Activated T-helper 2 cell treated with anti-CD3 and anti-CD28 coated beads, Interferon-gamma antibody, Interleukin-2, Interleukin-4, amounts not matched to agents 10 μg/mL and 5 μg/mL and 100 μg/mL, durations not matched to agents 14 hours and 24 hours and 36 hours (primary cell): ENCODE measurements around the gene ITGAE. TPM values are rescaled to one million over a fixed set of nuclear protein-coding genes. Genes with fewer than 3 reads are reported as not detected.
"Not testable (repeated sequence)": the region's sequence is repeated elsewhere in the genome, so short reads cannot be mapped to it uniquely, and the experiment has no call there.

Source experiments
- DNase-seq: peaks from one replicate; pipeline ENCODE4 v3.0.0; 2021; ENCODE audit warnings: low spot score
- H3K27ac Mint-ChIP-seq: one replicate; pipeline ENCODE4 v1.8.0; 2021; ENCODE audit warnings: mixed read lengths
- H3K27me3 Mint-ChIP-seq: one replicate; pipeline ENCODE4 v1.8.0; 2021; ENCODE audit warnings: low read depth, mixed read lengths
- H3K36me3 Mint-ChIP-seq: one replicate; pipeline ENCODE4 v1.8.0; 2021; ENCODE audit warnings: low read depth, mixed read lengths
- H3K4me1 Mint-ChIP-seq: one replicate; pipeline ENCODE4 v1.8.0; 2021; ENCODE audit warnings: low read depth, mixed read lengths
- H3K4me3 Mint-ChIP-seq: one replicate; pipeline ENCODE4 v1.8.0; 2021; ENCODE audit warnings: low read depth, mild to moderate bottlenecking, moderate library complexity, mixed read lengths
- H3K9me3 Mint-ChIP-seq: one replicate; pipeline ENCODE4 v1.8.0; 2021; ENCODE audit warnings: mixed read lengths
- intact Hi-C: fragments of 100-400 bp; cut with micrococcal nuclease; formaldehyde crosslinking; loops from one replicate; pipeline ENCODE4 v1.15.1; 2023
- total RNA-seq: library from RNA; stranded (reverse); gene quantifications from 2 replicates; pipeline ENCODE4 v1.2.3, GENCODE V29; 2022

Gene ITGAE
- total RNA-seq, 1 donor from 2014 or later, result 36.2 TPM

- Mint-ChIP-seq H3K27me3 (no peaks in the 10 kb centered on the region), H3K4me1 (peaks cover 45% of the 10 kb centered on the region), H3K27ac (peak overlapping the region; percentile 10), H3K4me3 (no peak overlapping the region), H3K9me3 (no peaks in the 10 kb centered on the region), H3K36me3 (no peaks in the 10 kb centered on the region)
- DNase-seq, result no peak
- intact Hi-C loops, result loop anchor here (1.0 to 5.0 kb wide), 2 partner anchors 31 to 84 kb away; no protein-coding TSS in a partner anchor
These were observed 4.2 kb downstream of the ITGAE start for GRCh38 chr17:3796822-3797170.

- Mint-ChIP-seq H3K27ac (peak overlapping the region; percentile 10), H3K4me1 (peaks cover 50% of the 10 kb centered on the region), H3K4me3 (no peak overlapping the region), H3K36me3 (no peaks in the 10 kb centered on the region), H3K9me3 (no peaks in the 10 kb centered on the region), H3K27me3 (no peaks in the 10 kb centered on the region)
- intact Hi-C loops, result loop anchor here (1.0 to 5.0 kb wide), 2 partner anchors 31 to 84 kb away; no protein-coding TSS in a partner anchor
- DNase-seq, result peak; percentile 68
These were observed 4.7 kb downstream of the ITGAE start for GRCh38 chr17:3796110-3796821.

- H3K36me3 Mint-ChIP-seq, result no peaks in the 10 kb centered on the region
- H3K27ac Mint-ChIP-seq, result peak overlapping the region; percentile 52
- H3K4me1 Mint-ChIP-seq, result peaks cover 51% of the 10 kb centered on the region
- DNase-seq, result no peak
- no peaks in the 10 kb centered on the region for H3K9me3 Mint-ChIP-seq
- H3K4me3 Mint-ChIP-seq, result peak overlapping the region; percentile 33
- intact Hi-C loops, result loop anchor here (1.0 to 5.0 kb wide), 2 partner anchors 30 to 83 kb away; no protein-coding TSS in a partner anchor
- H3K27me3 Mint-ChIP-seq, result no peaks in the 10 kb centered on the region
These were observed 5.4 kb downstream of the ITGAE start for GRCh38 chr17:3795390-3796102.

GRCh38 chr17:3794557-3795389 is 6.2 kb downstream of the ITGAE start:
- Mint-ChIP-seq H3K4me3 (peak overlapping the region; percentile 33), H3K4me1 (peaks cover 56% of the 10 kb centered on the region), H3K9me3 (no peaks in the 10 kb centered on the region), H3K27me3 (no peaks in the 10 kb centered on the region), H3K27ac (peak overlapping the region; percentile 52), H3K36me3 (no peaks in the 10 kb centered on the region)
- intact Hi-C loops, result loop anchor here (5.0 kb wide), 1 partner anchor 82 kb away; no protein-coding TSS in a partner anchor
- DNase-seq, result peak; percentile 22

- H3K36me3 Mint-ChIP-seq, H3K9me3 Mint-ChIP-seq, intact Hi-C loops, H3K4me3 Mint-ChIP-seq, H3K27me3 Mint-ChIP-seq, H3K27ac Mint-ChIP-seq, DNase-seq: not testable (repeated sequence)
- peaks cover 52% of the 10 kb centered on the region for H3K4me1 Mint-ChIP-seq
These were observed 6.8 kb downstream of the ITGAE start for GRCh38 chr17:3794152-3794551.

- H3K9me3 Mint-ChIP-seq, H3K27ac Mint-ChIP-seq, DNase-seq, H3K27me3 Mint-ChIP-seq, H3K36me3 Mint-ChIP-seq, H3K4me3 Mint-ChIP-seq, intact Hi-C loops: not testable (repeated sequence)
- peaks cover 47% of the 10 kb centered on the region for H3K4me1 Mint-ChIP-seq
These were observed 7.7 kb downstream of the ITGAE start for GRCh38 chr17:3793258-3793657.

GRCh38 chr17:3792481-3792880 is 8.5 kb downstream of the ITGAE start:
- DNase-seq, result no peak
- H3K36me3 Mint-ChIP-seq, result no peaks in the 10 kb centered on the region
- H3K27me3 Mint-ChIP-seq, result no peaks in the 10 kb centered on the region
- H3K4me1 Mint-ChIP-seq, result peaks cover 45% of the 10 kb centered on the region
- intact Hi-C loops, result no loop called here
- H3K4me3 Mint-ChIP-seq, result no peak overlapping the region
- no peaks in the 10 kb centered on the region for H3K9me3 Mint-ChIP-seq
- H3K27ac Mint-ChIP-seq, result no peak overlapping the region

GRCh38 chr17:3788200-3788599 is 12.8 kb downstream of the ITGAE start:
- no peak for DNase-seq
- H3K36me3 Mint-ChIP-seq, result no peaks in the 10 kb centered on the region
- H3K9me3 Mint-ChIP-seq, result no peaks in the 10 kb centered on the region
- no peak overlapping the region for H3K4me3 Mint-ChIP-seq
- intact Hi-C loops, result no loop called here
- peak overlapping the region; percentile 67 for H3K27ac Mint-ChIP-seq
- no peaks in the 10 kb centered on the region for H3K27me3 Mint-ChIP-seq
- H3K4me1 Mint-ChIP-seq, result peaks cover 28% of the 10 kb centered on the region

GRCh38 chr17:3785323-3785722 is 15.7 kb downstream of the ITGAE start:
- H3K27me3 Mint-ChIP-seq, H3K9me3 Mint-ChIP-seq, intact Hi-C loops, H3K27ac Mint-ChIP-seq, H3K36me3 Mint-ChIP-seq, H3K4me3 Mint-ChIP-seq, DNase-seq: not testable (repeated sequence)
- peaks cover 17% of the 10 kb centered on the region for H3K4me1 Mint-ChIP-seq

- intact Hi-C loops, result no loop called here
- no peak for DNase-seq
- Mint-ChIP-seq H3K4me3 (no peak overlapping the region), H3K36me3 (no peaks in the 10 kb centered on the region), H3K9me3 (no peaks in the 10 kb centered on the region), H3K27me3 (peaks cover 2% of the 10 kb centered on the region), H3K27ac (no peak overlapping the region), H3K4me1 (peaks cover 7% of the 10 kb centered on the region)
These were observed 18.2 kb downstream of the ITGAE start for GRCh38 chr17:3782751-3783150.

GRCh38 chr17:3780986-3781385 is 20.0 kb downstream of the ITGAE start:
- Mint-ChIP-seq H3K4me1 (no peaks in the 10 kb centered on the region), H3K9me3 (no peaks in the 10 kb centered on the region), H3K4me3 (no peak overlapping the region), H3K36me3 (no peaks in the 10 kb centered on the region), H3K27me3 (peaks cover 2% of the 10 kb centered on the region), H3K27ac (no peak overlapping the region)
- DNase-seq, result no peak
- intact Hi-C loops, result no loop called here

GRCh38 chr17:3777366-3778120 is 23.4 kb downstream of the ITGAE start:
- H3K4me1 Mint-ChIP-seq, result no peaks in the 10 kb centered on the region
- no peaks in the 10 kb centered on the region for H3K36me3 Mint-ChIP-seq
- H3K9me3 Mint-ChIP-seq, result no peaks in the 10 kb centered on the region
- intact Hi-C loops, result no loop called here
- no peak overlapping the region for H3K4me3 Mint-ChIP-seq
- peaks cover 2% of the 10 kb centered on the region for H3K27me3 Mint-ChIP-seq
- no peak for DNase-seq
- H3K27ac Mint-ChIP-seq, result no peak overlapping the region
